ENCODE results near the gene LPIN3.

- no peak for TF ChIP-seq CTCF (IDR thresholded peaks at IDR 0.05; ENCODE audit: borderline replicate concordance, extremely low read depth, low read length, poor library complexity, severe bottlenecking)
- TF ChIP-seq EZH2 (IDR thresholded peaks at IDR 0.05; ENCODE audit: borderline replicate concordance, low read depth, low read length, severe bottlenecking): no peak
Measured at GRCh38 chr20:41360831-41361756, 20.5 kb downstream of the LPIN3 start.

Measured in DND-41 (cell line).